SU-DHL-6 (cell line): ENCODE measurements around the gene RBFOX2.

Experiments used
- H2AFZ ChIP-seq: fragments of 200-600 bp; sonication (generic); 2 replicates; pipeline ENCODE4 v1.6.1; 2014; ENCODE audit warnings: low read depth, mild to moderate bottlenecking, moderate library complexity, mixed read lengths, antibody characterized with exemption, low read length; ENCODE audit not compliant: severe bottlenecking
- H3F3A ChIP-seq: fragments of 200-600 bp; shearing (Covaris generic); 2 replicates; pipeline ENCODE4 v1.6.0; 2016; ENCODE audit warnings: antibody characterized with exemption, mild to moderate bottlenecking; ENCODE audit not compliant: insufficient read depth
- H3K27ac ChIP-seq: fragments of 200-600 bp; sonication (generic); 2 replicates; pipeline ENCODE4 v1.5.1; 2016; ENCODE audit warnings: low read depth, mild to moderate bottlenecking, low read length, moderate library complexity, mixed read lengths
- H3K27me3 ChIP-seq: fragments of 200-600 bp; sonication (generic), shearing (Covaris generic); 2 replicates; pipeline ENCODE4 v1.6.0; 2014; ENCODE audit warnings: mild to moderate bottlenecking, low read length
- H3K36me3 ChIP-seq: fragments of 200-600 bp; sonication (generic); 2 replicates; pipeline ENCODE4 v1.6.1; 2014; ENCODE audit warnings: mild to moderate bottlenecking, low read length, mixed read lengths
- H3K4me2 ChIP-seq: fragments of 300-600, 200-600 bp; shearing (Covaris generic), sonication (generic); 2 replicates; pipeline ENCODE4 v1.6.0; 2014; ENCODE audit warnings: low read length, low read depth, mild to moderate bottlenecking; ENCODE audit not compliant: poor library complexity, severe bottlenecking
- H3K4me3 ChIP-seq: fragments of 200-600 bp; sonication (generic); 2 replicates; pipeline ENCODE4 v1.5.1; 2014; ENCODE audit warnings: antibody characterized with exemption, low read length, mild to moderate bottlenecking, mixed read lengths; ENCODE audit not compliant: insufficient read depth, poor library complexity, severe bottlenecking
- H3K79me2 ChIP-seq: fragments of 200-600 bp; sonication (generic); 2 replicates; pipeline ENCODE4 v1.6.1; 2014; ENCODE audit warnings: mild to moderate bottlenecking, low read length, moderate library complexity; ENCODE audit not compliant: insufficient read depth
- H3K9ac ChIP-seq: fragments of 200-600 bp; sonication (generic); 2 replicates; pipeline ENCODE4 v1.7.0; 2014; ENCODE audit warnings: mild to moderate bottlenecking, low read length
- H3K9me2 ChIP-seq: fragments of 200-600 bp; sonication (generic); replicated peaks from 2 replicates; pipeline ENCODE4 v1.6.1; 2014; ENCODE audit warnings: low read length; ENCODE audit not compliant: insufficient read depth
- H3K9me3 ChIP-seq: fragments of 200-600 bp; sonication (generic); 2 replicates; pipeline ENCODE4 v1.6.1; 2014; ENCODE audit warnings: low read length, mixed read lengths; ENCODE audit not compliant: insufficient read depth
- H4K20me1 ChIP-seq: fragments of 200-600 bp; sonication (generic); 2 replicates; pipeline ENCODE4 v1.6.1; 2014; ENCODE audit warnings: low read depth, mild to moderate bottlenecking, antibody characterized with exemption, low read length, moderate library complexity, mixed read lengths
- EZH2phosphoT487 ChIP-seq: fragments of 200-600 bp; sonication (generic), shearing (Covaris generic); conservative IDR thresholded peaks from 2 replicates; pipeline ENCODE4 v1.6.1; 2018; ENCODE audit warnings: mild to moderate bottlenecking, antibody characterized with exemption, low read length, moderate library complexity, mixed read lengths
- TF ChIP-seq, protein P1 (sequence below): fragments of 200-600 bp; sonication (generic); IDR thresholded peaks from one replicate; pipeline ENCODE4 v1.5.1; 2017; ENCODE audit warnings: antibody characterized with exemption, mild to moderate bottlenecking, low read length, moderate library complexity; ENCODE audit not compliant: insufficient read depth, poor library complexity, severe bottlenecking

The RBFOX2 gene

DNA sequence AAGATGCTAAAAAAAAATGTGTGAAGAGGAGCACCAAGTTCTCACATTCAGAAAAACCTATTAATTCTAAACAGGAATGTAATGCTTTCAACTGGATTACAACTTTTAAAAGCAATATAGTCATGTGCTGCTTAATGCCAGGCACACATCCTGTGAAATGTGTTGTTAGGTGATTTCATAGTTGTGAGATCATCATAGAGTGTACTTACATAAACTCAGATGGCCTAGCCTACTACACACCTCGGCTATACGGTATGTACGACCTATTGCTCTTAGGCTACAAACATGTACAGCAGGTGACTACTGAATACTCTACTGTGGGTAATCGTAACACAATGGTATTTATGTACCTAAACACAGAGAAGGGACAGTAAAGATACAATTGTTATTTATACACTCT, 142.3 kb downstream of the RBFOX2 start:
- no peaks in the 10 kb centered on the region for H3K27me3 ChIP-seq
- TF ChIP-seq EZH2phosphoT487 = no peak
- TF ChIP-seq, protein P1, sequence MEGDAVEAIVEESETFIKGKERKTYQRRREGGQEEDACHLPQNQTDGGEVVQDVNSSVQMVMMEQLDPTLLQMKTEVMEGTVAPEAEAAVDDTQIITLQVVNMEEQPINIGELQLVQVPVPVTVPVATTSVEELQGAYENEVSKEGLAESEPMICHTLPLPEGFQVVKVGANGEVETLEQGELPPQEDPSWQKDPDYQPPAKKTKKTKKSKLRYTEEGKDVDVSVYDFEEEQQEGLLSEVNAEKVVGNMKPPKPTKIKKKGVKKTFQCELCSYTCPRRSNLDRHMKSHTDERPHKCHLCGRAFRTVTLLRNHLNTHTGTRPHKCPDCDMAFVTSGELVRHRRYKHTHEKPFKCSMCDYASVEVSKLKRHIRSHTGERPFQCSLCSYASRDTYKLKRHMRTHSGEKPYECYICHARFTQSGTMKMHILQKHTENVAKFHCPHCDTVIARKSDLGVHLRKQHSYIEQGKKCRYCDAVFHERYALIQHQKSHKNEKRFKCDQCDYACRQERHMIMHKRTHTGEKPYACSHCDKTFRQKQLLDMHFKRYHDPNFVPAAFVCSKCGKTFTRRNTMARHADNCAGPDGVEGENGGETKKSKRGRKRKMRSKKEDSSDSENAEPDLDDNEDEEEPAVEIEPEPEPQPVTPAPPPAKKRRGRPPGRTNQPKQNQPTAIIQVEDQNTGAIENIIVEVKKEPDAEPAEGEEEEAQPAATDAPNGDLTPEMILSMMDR = no peak
- H3K79me2 ChIP-seq = no peaks in the 10 kb centered on the region
- no peaks in the 10 kb centered on the region for H3K36me3 ChIP-seq
- H3K9ac ChIP-seq = no peak overlapping the region
- H3K4me2 ChIP-seq = no peak overlapping the region
- no peak overlapping the region for H3K27ac ChIP-seq
- no peaks in the 10 kb centered on the region for H4K20me1 ChIP-seq
- no peak overlapping the region for H2AFZ ChIP-seq
- no peak overlapping the region for H3K4me3 ChIP-seq
- no peaks in the 10 kb centered on the region for H3K9me3 ChIP-seq
- no peaks in the 10 kb centered on the region for H3F3A ChIP-seq
- no peaks in the 10 kb centered on the region for H3K9me2 ChIP-seq

DNA sequence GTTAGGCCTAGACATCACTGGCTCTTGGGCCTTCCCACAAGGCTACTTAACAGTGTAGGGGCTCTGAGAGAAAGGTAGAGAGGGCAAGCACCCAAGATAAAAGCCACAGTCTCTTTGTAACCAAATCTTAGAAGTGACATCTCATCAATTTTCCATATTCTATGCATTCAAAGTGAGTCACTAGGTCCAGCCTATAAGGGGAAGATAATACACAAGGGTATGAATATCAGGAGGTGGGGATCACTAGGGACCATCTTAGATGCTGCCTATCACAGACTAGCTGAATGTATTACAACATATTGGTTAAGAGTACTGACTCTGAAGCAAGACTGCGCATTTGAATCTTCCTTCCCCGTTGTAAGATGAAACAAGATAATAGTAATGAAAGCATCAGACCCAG, 144.1 kb downstream of the RBFOX2 start:
- Histone ChIP-seq H3K4me2 (no peak overlapping the region), H4K20me1 (no peaks in the 10 kb centered on the region), H2AFZ (no peak overlapping the region), H3K9ac (no peak overlapping the region), H3K36me3 (no peaks in the 10 kb centered on the region), H3K9me2 (no peaks in the 10 kb centered on the region), H3K27ac (no peak overlapping the region), H3K9me3 (no peaks in the 10 kb centered on the region), H3K4me3 (no peak overlapping the region), H3F3A (no peaks in the 10 kb centered on the region), H3K27me3 (no peaks in the 10 kb centered on the region), H3K79me2 (no peaks in the 10 kb centered on the region)
- no peak for TF ChIP-seq EZH2phosphoT487
- TF ChIP-seq, protein P1 = no peak

- Histone ChIP-seq H3K27ac (no peak overlapping the region), H3K27me3 (no peaks in the 10 kb centered on the region), H3F3A (no peaks in the 10 kb centered on the region), H3K4me2 (no peak overlapping the region), H4K20me1 (no peaks in the 10 kb centered on the region), H2AFZ (no peak overlapping the region), H3K79me2 (no peaks in the 10 kb centered on the region), H3K9me3 (no peaks in the 10 kb centered on the region), H3K4me3 (no peak overlapping the region), H3K9ac (no peak overlapping the region), H3K9me2 (no peaks in the 10 kb centered on the region), H3K36me3 (no peaks in the 10 kb centered on the region)
- TF ChIP-seq EZH2phosphoT487 = no peak
- TF ChIP-seq, protein P1 = no peak
Observed at GRCh38 chr22:35883031-35883620, 145.5 kb downstream of the RBFOX2 start.
